ENCODE results near the gene GRB10.
"Not testable (repeated sequence)": the region's sequence is repeated elsewhere in the genome, so short reads cannot be mapped to it uniquely, and the experiment has no call there.

GRCh38 chr7:50578105-50578504, 204.6 kb downstream of the GRB10 start:
- not testable (repeated sequence) for TF ChIP-seq POLR2A, CTCF (IDR thresholded peaks at IDR 0.05)

All from uterus (tissue), 2 donors.